Fibroblast of pulmonary artery (primary cell): ENCODE measurements around the gene FBXO36.

ENCODE experiments used
- DNase-seq: peaks from one replicate; pipeline ENCODE4 v3.0.0-alpha.2; 2010; ENCODE audit warnings: low read depth
- H3K4me3 ChIP-seq: replicated peaks from 2 replicates; pipeline ENCODE4 v1.5.1; 2011; ENCODE audit warnings: low read depth, mild to moderate bottlenecking, control low read depth, low read length, moderate library complexity
- CTCF ChIP-seq: IDR thresholded peaks from 2 replicates; pipeline ENCODE4 v1.5.1; 2011; ENCODE audit warnings: mild to moderate bottlenecking, control low read depth, low read length, inconsistent platforms; ENCODE audit errors: missing control alignments

The FBXO36 gene

DNA sequence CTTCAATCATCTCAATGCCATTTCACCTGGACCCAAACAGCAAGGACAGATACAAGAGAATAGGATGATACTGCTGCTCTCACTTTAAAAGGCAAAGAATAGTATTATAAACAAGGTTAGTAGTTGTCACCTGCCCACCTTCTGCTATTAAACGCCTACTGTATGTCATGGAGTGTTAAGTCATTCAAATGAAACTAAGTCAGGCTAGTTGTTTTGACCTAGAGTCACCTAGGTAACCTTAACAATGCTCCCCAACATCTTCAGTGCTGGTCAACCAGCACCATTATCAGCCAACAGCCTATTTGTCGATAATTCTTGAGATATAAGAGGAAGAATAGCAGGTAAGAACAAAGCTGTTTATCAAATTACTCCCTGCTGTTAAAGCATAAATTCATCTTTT, 39.7 kb upstream of the FBXO36 start:
- DNase-seq = no peak
- no peak for TF ChIP-seq CTCF
- H3K4me3 ChIP-seq = no peak overlapping the region

DNA sequence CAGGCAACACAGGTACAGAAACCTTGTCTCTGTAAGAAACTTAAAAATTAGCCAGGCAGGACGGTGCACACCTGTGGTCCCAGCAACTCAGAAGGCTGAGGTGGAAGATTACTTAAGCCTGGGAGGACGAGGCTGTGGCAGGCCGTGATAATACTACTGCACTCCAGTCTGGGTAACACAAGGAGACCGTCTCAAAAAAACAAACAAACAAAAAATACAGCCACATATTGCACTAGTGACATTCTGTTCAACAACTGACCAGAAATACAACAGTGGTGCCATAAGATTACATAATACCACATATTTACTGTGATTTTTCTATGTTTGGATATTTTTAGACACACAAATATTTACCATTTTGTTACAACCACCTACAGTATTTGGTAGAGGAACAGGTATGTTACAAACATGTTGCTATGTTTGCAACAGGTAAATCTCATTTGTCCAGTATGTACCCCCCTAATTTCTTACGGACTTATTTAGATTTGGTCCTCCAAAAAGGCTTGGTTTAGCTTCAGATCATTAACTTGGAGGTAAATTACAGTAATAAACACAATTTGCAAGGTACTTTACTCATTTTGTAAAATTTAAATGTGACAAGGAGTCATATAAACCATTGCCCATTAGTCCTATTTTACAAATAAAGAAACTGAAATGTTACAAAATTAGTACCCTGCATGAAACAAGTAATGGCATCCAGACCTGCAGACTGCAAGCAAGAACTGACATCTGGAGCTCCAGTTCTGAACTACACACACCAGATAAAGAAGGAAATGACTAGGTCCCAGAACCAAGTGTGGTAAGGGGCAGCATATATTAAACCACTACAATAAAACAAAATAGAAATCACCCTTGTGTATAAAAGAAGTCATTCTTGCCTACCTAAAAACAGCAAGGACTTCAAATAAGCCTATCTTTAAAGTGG, 37.3 kb upstream of the FBXO36 start:
- H3K4me3 ChIP-seq = no peak overlapping the region
- no peak for TF ChIP-seq CTCF
- no peak for DNase-seq

DNA sequence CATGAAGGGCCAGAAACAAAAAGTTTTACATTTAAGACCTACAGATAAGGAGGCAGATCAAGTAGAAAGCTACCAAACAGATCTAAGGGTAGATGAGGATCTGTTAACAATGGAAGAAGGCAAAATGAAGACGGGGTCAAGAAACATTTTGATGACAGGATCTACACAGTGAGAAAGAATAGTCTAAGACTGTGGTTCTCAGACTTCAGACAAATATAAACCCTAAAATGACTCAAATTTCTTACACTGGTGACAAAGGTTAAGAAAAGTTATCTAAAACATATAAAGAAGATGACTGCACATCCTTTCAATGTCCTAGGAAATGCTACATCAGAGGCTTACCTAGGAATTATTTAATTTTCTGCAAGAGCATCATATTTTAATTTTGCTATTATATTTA, 34.9 kb upstream of the FBXO36 start:
- TF ChIP-seq CTCF = no peak
- DNase-seq = no peak
- no peak overlapping the region for H3K4me3 ChIP-seq

DNA sequence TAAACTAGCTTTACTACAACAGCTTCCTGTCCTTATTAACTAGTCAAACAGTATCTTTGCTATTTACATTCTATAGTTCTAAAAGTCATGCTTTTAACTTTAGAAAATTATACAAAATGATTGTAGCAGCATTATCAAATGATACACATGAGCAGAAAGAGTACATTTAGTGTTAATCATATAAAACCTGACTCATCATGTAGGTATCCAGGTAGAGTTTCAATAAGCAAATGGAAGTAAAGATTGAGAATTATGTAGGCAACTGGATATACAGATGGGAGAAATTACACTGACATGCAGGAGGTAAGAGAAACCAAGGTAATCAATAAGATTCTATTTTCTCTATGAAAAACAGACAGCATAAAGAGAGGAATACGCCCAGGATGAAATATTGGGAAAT, 34.3 kb upstream of the FBXO36 start:
- TF ChIP-seq CTCF = no peak

GRCh38 chr2:229889023-229889422, 33.3 kb upstream of the FBXO36 start:
- H3K4me3 ChIP-seq = no peak overlapping the region
- no peak for TF ChIP-seq CTCF
- DNase-seq = no peak

More for the DNA sequence above, 34.3 kb upstream of the FBXO36 start:
- DNase-seq = no peak
- no peak overlapping the region for H3K4me3 ChIP-seq

DNA sequence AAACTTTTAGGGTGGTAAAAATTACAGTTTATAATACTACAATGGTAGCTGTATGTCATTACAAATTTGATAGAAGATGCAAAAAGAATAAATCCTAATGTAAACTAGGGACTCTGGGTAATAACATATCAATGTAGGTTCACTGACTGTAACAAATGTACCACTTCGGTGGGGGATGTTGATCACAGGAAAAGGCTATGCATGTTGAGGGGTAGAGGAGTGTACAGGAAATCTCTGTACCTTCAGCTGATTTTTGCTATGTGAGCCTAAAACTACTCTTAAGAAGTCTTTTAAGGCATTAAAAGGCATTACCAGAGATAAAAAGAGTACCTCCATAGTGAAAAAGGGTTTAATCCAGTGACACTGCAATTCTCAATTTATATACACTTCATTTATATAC, 25.4 kb upstream of the FBXO36 start:
- no peak overlapping the region for H3K4me3 ChIP-seq

More for the DNA sequence above, 25.4 kb upstream of the FBXO36 start:
- DNase-seq = no peak
- no peak for TF ChIP-seq CTCF
